Stimulated activated CD8-positive, alpha-beta memory T cell treated with anti-CD3 and anti-CD28 coated beads, Interleukin-2, amount 100 ng/mL, for 48 hours (primary cell): ENCODE results near the gene PIK3R4.

ENCODE experiments used
- DNase-seq, 2 donors: peaks; one replicate each; pipeline ENCODE4 v3.0.0-alpha.2; 2020; ENCODE audit warnings: low read depth in 2 of 2

Gene PIK3R4

DNA sequence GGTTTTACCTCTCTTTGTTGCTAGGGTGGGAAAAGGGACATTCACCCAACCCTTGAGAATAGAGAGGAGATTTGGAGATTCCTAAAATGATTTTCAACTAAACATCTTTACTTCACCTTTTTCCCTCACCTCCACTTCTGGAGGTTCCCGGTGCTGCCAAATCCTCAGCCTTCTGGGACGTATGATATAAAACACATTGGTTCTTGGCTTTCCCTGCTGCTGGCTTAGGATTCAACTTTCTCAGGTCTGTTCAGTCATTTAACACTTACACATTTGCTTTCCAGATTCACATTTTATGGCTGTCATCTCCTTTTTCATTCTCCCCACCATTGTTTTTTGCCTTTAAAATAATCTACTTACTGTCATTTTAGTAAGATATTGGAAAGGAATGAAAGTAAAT, 106.6 kb downstream of the PIK3R4 start:
- no peak for DNase-seq

GRCh38 chr3:130636480-130637234, 110.0 kb downstream of the PIK3R4 start:
- DNase-seq, result no peak

DNA sequence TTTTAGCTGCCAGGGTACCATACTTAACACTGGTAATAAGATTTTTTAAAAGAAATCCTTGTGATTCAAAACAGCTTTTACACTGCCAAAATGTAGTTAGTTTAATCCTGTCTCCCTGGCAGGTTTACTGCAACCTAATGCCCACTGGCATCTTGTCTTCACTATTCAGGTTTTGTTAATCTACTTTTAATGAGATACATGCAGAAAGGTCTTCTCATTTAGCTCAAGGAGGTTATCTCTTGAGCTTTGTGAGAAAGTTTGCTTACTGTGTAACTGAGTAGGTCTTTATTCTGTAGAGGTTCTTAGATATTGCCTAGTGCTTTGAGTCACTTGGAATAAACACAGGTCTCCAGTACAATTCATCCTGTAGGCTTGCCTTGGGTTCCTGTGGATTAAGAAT, 110.7 kb downstream of the PIK3R4 start:
- DNase-seq, result no peak

- DNase-seq, result no peak
Measured at GRCh38 chr3:130635285-130635684, 111.3 kb downstream of the PIK3R4 start.
